Fibroblast of lung (primary cell): ENCODE data around the gene KIF26B. TPM values are rescaled to one million over a fixed set of nuclear protein-coding genes. Genes with fewer than 3 reads are reported as not detected.

Experiments used
- DNase-seq, 2 donors: peaks; one replicate each; pipeline versions ENCODE4 v3.0.0 to v3.0.0-alpha.2; 2010; ENCODE audit warnings: low read depth in 2 of 2
- H2AFZ ChIP-seq: 2 replicates; pipeline ENCODE4 v1.5.1; 2012; ENCODE audit warnings: low read length, control low read depth, inconsistent platforms
- H3K27ac ChIP-seq: 2 replicates; pipeline ENCODE4 v1.5.1; 2011; ENCODE audit warnings: low read length, control low read depth; ENCODE audit not compliant: insufficient read depth
- H3K27me3 ChIP-seq: 2 replicates; pipeline ENCODE4 v1.5.1; 2011; ENCODE audit warnings: mild to moderate bottlenecking, low read length; ENCODE audit not compliant: control insufficient read depth, insufficient read depth
- H3K36me3 ChIP-seq: 2 replicates; pipeline ENCODE4 v1.5.1; 2011; ENCODE audit warnings: low read length; ENCODE audit not compliant: control insufficient read depth, insufficient read depth
- H3K4me1 ChIP-seq: 2 replicates; pipeline ENCODE4 v1.5.1; 2011; ENCODE audit warnings: low read length; ENCODE audit not compliant: control insufficient read depth, insufficient read depth; ENCODE audit errors: extremely low read depth
- H3K4me2 ChIP-seq: 2 replicates; pipeline ENCODE4 v1.5.1; 2011; ENCODE audit warnings: low read length, control low read depth; ENCODE audit not compliant: insufficient read depth; ENCODE audit errors: extremely low read depth
- H3K4me3 ChIP-seq, 4 experiments: fragments of 200-600 bp in 1 of 4; sonication (generic) in 1 of 4; replicated peaks in 1 of 4; 2 replicates each; pipeline ENCODE4 v1.5.1; 2011 to 2016; ENCODE audit warnings: low read length in 4 of 4, low read depth in 3 of 4, mild to moderate bottlenecking in 3 of 4, control low read depth in 2 of 4, inconsistent platforms in 1 of 4, mixed read lengths in 1 of 4; ENCODE audit not compliant: insufficient read depth in 1 of 4; ENCODE audit errors: control extremely low read depth in 1 of 4
- H3K79me2 ChIP-seq: 2 replicates; pipeline ENCODE4 v1.5.1; 2012; ENCODE audit warnings: mild to moderate bottlenecking, low read length, inconsistent platforms; ENCODE audit not compliant: control insufficient read depth, insufficient read depth
- H3K9ac ChIP-seq: 2 replicates; pipeline ENCODE4 v1.5.1; 2011; ENCODE audit warnings: mild to moderate bottlenecking, low read length, control low read depth; ENCODE audit not compliant: insufficient read depth
- H3K9me3 ChIP-seq: 2 replicates; pipeline ENCODE4 v1.5.1; 2012; ENCODE audit warnings: low read depth, low read length; ENCODE audit not compliant: control insufficient read depth, insufficient read depth
- H4K20me1 ChIP-seq: 2 replicates; pipeline ENCODE4 v1.5.1; 2011; ENCODE audit warnings: low read length; ENCODE audit not compliant: control insufficient read depth, insufficient read depth; ENCODE audit errors: extremely low read depth
- EZH2 ChIP-seq: IDR thresholded peaks from 2 replicates; pipeline ENCODE4 v1.5.1; 2012; ENCODE audit warnings: low read length, control low read depth, mild to moderate bottlenecking; ENCODE audit errors: missing control alignments
- polyA plus RNA-seq, 2 donors: library from polyadenylated mRNA; depleted of rRNA in 1 of 2; stranded (reverse) in 1 of 2; unstranded in 1 of 2; fragments of >200 nt; gene quantifications; 2 replicates each; pipeline ENCODE4 v1.2.1, GENCODE V29; 2011 to 2012; ENCODE audit warnings: missing spikeins in 1 of 2
- total RNA-seq: library from RNA; depleted of rRNA; stranded (reverse); fragments of >200 nt; gene quantifications from 2 replicates; pipeline ENCODE4 v1.2.1, GENCODE V29; 2014
- TF ChIP-seq, protein P1 (sequence below), 2 donors: IDR thresholded peaks in 1 of 2; conservative IDR thresholded peaks in 1 of 2; 1 replicate in 1 of 2; 2 replicates in 1 of 2; pipeline ENCODE4 v1.5.1; 2011 to 2012; ENCODE audit warnings: low read length in 2 of 2, control low read depth in 1 of 2, inconsistent platforms in 1 of 2, low read depth in 1 of 2, mild to moderate bottlenecking in 1 of 2

The KIF26B gene
- total and polyA plus RNA-seq, 2 donors (not counting 1 experiment from before 2014, with no cell fraction given), result 5.3 to 6.1 TPM

GRCh38 chr1:245116131-245116530, 38.7 kb upstream of the KIF26B start:
- no peak for DNase-seq
- Histone ChIP-seq H3K36me3 (no peaks in the 10 kb centered on the region), H3K9ac (no peak overlapping the region), H3K27ac (no peak overlapping the region), H3K4me3 (no peak overlapping the region), H2AFZ (no peak overlapping the region), H3K9me3 (no peaks in the 10 kb centered on the region), H3K27me3 (no peaks in the 10 kb centered on the region), H3K79me2 (no peaks in the 10 kb centered on the region), H3K4me1 (no peaks in the 10 kb centered on the region), H4K20me1 (no peaks in the 10 kb centered on the region), H3K4me2 (no peak overlapping the region)
- no peak for TF ChIP-seq EZH2
- TF ChIP-seq, protein P1, sequence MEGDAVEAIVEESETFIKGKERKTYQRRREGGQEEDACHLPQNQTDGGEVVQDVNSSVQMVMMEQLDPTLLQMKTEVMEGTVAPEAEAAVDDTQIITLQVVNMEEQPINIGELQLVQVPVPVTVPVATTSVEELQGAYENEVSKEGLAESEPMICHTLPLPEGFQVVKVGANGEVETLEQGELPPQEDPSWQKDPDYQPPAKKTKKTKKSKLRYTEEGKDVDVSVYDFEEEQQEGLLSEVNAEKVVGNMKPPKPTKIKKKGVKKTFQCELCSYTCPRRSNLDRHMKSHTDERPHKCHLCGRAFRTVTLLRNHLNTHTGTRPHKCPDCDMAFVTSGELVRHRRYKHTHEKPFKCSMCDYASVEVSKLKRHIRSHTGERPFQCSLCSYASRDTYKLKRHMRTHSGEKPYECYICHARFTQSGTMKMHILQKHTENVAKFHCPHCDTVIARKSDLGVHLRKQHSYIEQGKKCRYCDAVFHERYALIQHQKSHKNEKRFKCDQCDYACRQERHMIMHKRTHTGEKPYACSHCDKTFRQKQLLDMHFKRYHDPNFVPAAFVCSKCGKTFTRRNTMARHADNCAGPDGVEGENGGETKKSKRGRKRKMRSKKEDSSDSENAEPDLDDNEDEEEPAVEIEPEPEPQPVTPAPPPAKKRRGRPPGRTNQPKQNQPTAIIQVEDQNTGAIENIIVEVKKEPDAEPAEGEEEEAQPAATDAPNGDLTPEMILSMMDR (conservative IDR thresholded peaks at IDR 0.05 in 1 of 2, IDR thresholded peaks at IDR 0.05 in 1 of 2; ENCODE audit: low read depth in 1 of 2, low read length in 2 of 2), result no peak

DNA sequence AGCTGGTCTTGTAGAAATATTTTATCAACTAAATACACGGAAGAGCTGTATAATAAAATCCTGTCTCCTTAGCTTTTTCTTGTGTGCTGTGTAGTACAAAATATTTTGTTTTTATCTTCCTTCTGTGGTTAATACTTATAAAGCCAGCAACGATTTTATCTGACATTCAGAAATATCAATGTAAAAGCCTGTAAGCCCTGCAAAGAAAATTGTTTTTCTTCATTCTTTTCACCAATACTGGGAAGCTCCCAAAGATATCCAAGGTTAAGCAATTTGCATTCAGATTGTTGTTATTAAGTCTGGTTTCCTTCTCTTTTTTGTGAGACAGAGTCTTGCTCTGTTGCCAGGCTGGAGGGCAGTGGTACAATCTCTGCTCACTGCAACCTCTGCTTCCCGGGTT, 38.0 kb upstream of the KIF26B start:
- Histone ChIP-seq H3K4me2 (no peak overlapping the region), H3K27ac (no peak overlapping the region), H3K9ac (no peak overlapping the region), H2AFZ (no peak overlapping the region), H3K9me3 (no peaks in the 10 kb centered on the region), H3K4me1 (no peaks in the 10 kb centered on the region), H4K20me1 (no peaks in the 10 kb centered on the region), H3K36me3 (no peaks in the 10 kb centered on the region), H3K4me3 (no peak overlapping the region), H3K27me3 (no peaks in the 10 kb centered on the region), H3K79me2 (no peaks in the 10 kb centered on the region)
- TF ChIP-seq, protein P1 (conservative IDR thresholded peaks at IDR 0.05 in 1 of 2, IDR thresholded peaks at IDR 0.05 in 1 of 2; ENCODE audit: low read depth in 1 of 2, low read length in 2 of 2), result no peak
- TF ChIP-seq EZH2, result no peak
- no peak for DNase-seq

- no peak overlapping the region for H3K9ac ChIP-seq
Observed at GRCh38 chr1:245118066-245118465, 36.7 kb upstream of the KIF26B start.

More at GRCh38 chr1:245118066-245118465, 36.7 kb upstream of the KIF26B start:
- Histone ChIP-seq H3K27ac (no peak overlapping the region), H3K79me2 (no peaks in the 10 kb centered on the region), H3K4me1 (no peaks in the 10 kb centered on the region), H3K9me3 (no peaks in the 10 kb centered on the region), H3K36me3 (no peaks in the 10 kb centered on the region), H3K27me3 (no peaks in the 10 kb centered on the region), H3K4me3 (no peak overlapping the region), H2AFZ (no peak overlapping the region), H4K20me1 (no peaks in the 10 kb centered on the region), H3K4me2 (no peak overlapping the region)
- DNase-seq, result no peak
- TF ChIP-seq, protein P1 (conservative IDR thresholded peaks at IDR 0.05 in 1 of 2, IDR thresholded peaks at IDR 0.05 in 1 of 2; ENCODE audit: low read depth in 1 of 2, low read length in 2 of 2), result no peak
- no peak for TF ChIP-seq EZH2
